Duodenal mucosa (tissue), 2 donors: ENCODE data around the gene CACTIN.

Experiments used
- H3K27ac ChIP-seq: one replicate; pipeline ENCODE4 v1.7.0; 2013; ENCODE audit warnings: low read depth, low read length
- H3K27me3 ChIP-seq, 2 donors: one replicate each; pipeline ENCODE4 v1.7.0; 2013; ENCODE audit warnings: low read length in 2 of 2, control low read depth in 1 of 2; ENCODE audit not compliant: insufficient read depth in 2 of 2, control insufficient read depth in 1 of 2
- H3K36me3 ChIP-seq, 2 donors: one replicate each; pipeline ENCODE4 v1.7.0; 2013; ENCODE audit warnings: low read length in 2 of 2, control low read depth in 1 of 2; ENCODE audit not compliant: insufficient read depth in 2 of 2, control insufficient read depth in 1 of 2
- H3K4me1 ChIP-seq, 2 donors: one replicate each; pipeline ENCODE4 v1.7.0; 2013; ENCODE audit warnings: low read length in 2 of 2, control low read depth in 1 of 2; ENCODE audit not compliant: insufficient read depth in 2 of 2, control insufficient read depth in 1 of 2
- H3K4me3 ChIP-seq, 2 donors: one replicate each; pipeline ENCODE4 v1.7.0; 2013; ENCODE audit warnings: low read length in 2 of 2, low read depth in 1 of 2
- H3K9ac ChIP-seq, 2 donors: one replicate each; pipeline ENCODE4 v1.7.0; 2013; ENCODE audit warnings: low read length in 2 of 2, low read depth in 1 of 2
- H3K9me3 ChIP-seq, 2 donors: one replicate each; pipeline ENCODE4 v1.7.0; 2013; ENCODE audit warnings: low read length in 2 of 2, control low read depth in 1 of 2; ENCODE audit not compliant: control insufficient read depth in 1 of 2

Gene CACTIN

DNA sequence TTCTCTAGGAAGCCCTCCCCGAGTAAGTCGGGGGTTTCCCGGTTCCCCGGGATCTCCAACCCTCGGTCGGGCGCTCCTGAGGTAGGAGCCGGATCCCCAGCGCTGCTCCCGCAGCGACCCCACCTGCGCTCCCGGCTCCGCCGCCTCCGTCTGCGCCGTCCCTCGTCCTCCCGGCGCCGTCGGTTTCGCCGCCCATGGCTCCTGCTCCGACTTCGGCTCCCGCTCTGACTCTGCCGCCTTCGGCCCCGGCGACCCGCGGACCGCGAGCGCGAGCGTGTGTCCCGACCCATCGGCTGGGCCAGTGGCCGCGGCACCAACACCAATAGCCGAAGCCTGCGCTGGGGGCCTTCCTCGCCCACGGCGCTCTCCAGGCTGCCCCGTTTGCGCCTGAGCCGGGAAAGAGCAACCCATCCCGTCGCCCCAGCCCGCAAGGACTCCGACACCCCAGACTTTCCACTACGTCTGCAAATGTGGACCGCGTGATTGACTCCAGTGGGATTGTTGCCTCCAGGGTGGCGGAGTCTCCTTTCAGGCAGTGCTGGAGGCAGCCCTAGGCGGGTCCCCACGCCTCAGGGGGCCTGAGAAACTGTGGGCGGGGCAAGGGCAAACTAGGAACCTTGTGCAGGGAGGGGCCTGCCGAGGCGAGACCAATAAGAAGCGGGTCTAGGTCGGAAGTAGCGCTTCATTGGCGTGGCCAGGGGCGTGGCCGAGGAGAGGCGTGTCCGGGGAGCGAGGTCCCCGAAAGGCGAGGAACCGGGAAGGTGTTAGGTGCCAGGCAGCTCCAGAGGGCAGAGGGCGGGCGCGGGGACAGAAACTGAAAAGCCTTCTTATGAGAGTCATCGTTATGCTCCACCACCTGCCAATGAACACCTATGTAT lies at the start of gene CACTIN:
Gene CACTIN (minus strand): TSS at position 318 of the 878 bp plus-strand sequence. CDS start 28 bp downstream, at position 290.
- H3K9me3 ChIP-seq, result no peaks in the 10 kb centered on the region
- peaks cover 0 to 14% of the 10 kb centered on the region in 2 donors for H3K36me3 ChIP-seq

DNA sequence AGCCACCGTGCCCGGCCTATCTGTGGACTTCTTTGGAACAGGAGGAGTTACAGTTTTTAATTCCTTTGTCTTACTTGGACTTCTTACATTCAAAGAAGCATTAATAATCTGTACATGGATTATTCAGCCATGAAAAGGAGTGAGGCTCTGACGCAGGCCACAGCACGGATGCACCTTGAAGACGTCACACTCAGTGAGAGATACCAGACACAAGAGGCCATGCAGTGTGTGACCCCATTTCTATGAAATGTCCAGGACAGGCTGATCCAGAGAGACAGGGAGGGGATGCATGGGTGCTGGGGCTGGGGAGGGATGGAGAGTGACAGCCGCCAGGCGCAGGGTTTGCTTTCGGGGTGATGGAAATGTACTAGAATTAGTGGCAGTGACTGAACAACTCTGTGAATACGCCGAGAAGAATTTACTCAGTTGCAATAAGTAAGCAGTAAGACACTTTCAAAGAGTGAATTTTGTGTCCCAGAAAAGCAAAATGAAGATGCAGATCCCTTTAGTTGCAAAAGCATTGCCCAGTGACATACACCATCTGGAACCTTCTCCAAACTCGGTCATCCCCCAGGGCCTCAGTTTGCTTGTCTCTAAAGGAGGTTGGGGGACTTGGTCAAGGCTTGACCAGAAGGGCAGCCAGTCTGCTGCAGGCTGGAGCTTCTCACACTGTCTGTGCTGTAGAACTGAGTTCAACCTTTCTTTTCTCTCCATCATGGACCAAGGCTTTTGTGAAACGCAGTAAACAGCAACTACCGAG lies 48.4 kb upstream of the CACTIN start:
- Histone ChIP-seq H3K27ac (no peak overlapping the region), H3K9ac (no peak overlapping the region)

More for the DNA sequence above, at the start of gene CACTIN:
- Histone ChIP-seq H3K27me3 (no peaks in the 10 kb centered on the region), H3K4me3 (peak within 1 kb of the TSS; percentile 96 to 98), H3K9ac (peak within 1 kb of the TSS; percentile 76 to 91), H3K4me1 (peaks cover 19 to 20% of the 10 kb centered on the region in 2 donors), H3K27ac (peak within 1 kb of the TSS; percentile 95)

DNA sequence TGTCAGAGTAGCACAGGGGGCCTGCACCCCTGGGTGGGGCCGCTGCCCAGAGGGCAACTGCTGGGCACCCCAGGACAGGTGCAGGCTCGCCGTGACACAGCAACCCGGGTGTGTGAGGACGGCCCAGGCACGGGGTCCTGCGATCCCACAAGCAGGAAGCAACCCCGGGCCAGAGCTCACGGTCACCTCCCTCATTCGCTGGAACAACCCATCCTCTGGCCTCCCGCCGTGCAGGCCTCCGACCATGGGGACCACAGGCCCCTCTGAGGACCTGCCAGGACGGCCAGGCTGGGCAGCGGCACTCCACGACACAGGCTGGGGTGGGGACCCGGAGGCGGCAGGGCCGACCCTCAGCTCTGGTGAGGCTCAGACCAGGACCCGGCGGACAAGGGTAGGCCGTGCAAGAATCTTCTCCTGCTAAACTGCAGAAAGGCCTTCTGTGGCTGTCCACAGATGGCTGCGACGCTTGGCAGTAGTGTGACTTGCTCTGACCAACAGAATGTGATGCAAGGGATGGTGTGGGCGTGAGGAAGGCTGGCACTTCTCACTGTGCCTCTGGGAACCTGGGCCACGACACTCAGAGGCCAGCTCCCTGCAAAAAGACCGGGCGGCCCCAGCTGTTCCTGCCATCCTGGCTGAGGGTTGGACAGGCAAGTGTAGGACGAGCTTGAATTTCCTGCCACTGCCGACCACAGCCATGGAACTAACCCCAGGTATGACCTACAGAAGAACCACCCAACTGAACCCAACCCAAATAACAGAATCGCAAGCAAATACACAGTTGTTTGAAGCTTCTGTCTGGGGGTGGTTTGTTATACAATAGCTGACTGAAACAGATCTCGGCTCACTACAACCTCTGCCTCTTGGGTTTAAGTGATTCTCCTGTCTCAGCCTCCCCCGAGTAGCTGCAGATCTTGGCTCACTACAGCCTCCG lies 47.2 kb upstream of the CACTIN start:
- Histone ChIP-seq H3K9me3 (no peaks in the 10 kb centered on the region), H3K9ac (no peak overlapping the region), H3K27me3 (no peaks in the 10 kb centered on the region), H3K36me3 (no peaks in the 10 kb centered on the region), H3K4me1 (peaks cover 22 to 24% of the 10 kb centered on the region in 2 donors), H3K27ac (no peak overlapping the region), H3K4me3 (no peak overlapping the region)

More for the DNA sequence above, 48.4 kb upstream of the CACTIN start:
- Histone ChIP-seq H3K4me1 (peaks cover 12 to 16% of the 10 kb centered on the region in 2 donors), H3K9me3 (no peaks in the 10 kb centered on the region), H3K27me3 (no peaks in the 10 kb centered on the region), H3K36me3 (no peaks in the 10 kb centered on the region), H3K4me3 (no peak overlapping the region)

DNA sequence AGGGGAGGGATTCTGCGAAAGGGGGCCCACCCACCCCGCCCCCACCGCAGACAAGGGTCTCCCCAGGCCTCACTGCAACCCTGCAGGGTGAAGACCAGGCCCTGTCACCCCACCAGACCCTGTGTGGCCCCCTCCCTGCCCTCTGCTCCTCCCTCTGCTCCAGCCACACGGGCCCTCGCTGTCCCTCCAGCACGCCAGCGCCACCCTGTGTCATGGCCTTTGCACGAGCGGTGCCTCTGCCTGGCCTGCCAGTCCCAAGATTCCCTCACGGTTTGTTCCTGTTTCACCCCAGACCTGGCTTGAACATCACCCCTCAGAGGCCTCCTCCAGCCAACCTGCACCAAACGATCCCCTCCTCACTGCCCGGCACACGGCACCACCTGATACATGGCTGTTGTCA lies 46.4 kb upstream of the CACTIN start:
- H3K36me3 ChIP-seq, result no peaks in the 10 kb centered on the region
- no peak overlapping the region for H3K9ac ChIP-seq
- H3K4me3 ChIP-seq, result no peak overlapping the region
- peaks cover 26 to 29% of the 10 kb centered on the region in 2 donors for H3K4me1 ChIP-seq
- H3K9me3 ChIP-seq, result no peaks in the 10 kb centered on the region
- H3K27me3 ChIP-seq, result no peaks in the 10 kb centered on the region
- no peak overlapping the region for H3K27ac ChIP-seq

DNA sequence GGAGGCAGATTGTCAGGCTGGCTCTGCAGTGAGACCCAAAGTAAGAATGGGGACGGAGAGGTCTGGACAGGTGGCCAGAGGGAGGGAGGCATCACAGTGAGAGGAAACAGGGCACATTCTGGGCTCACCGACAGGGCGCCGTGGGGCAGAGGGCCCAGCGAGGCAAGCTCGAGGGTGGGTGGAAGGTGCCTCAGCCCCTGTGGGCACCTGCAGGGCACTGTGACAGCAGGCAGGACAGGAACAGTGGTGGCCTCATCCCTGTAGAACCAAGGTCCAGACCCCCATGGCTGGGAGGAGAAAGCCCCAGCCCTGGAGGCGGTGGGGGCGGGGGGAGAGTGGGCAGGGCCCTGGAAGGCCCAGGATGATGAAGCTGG lies 46.0 kb upstream of the CACTIN start:
- Histone ChIP-seq H3K9ac (no peak overlapping the region), H3K4me3 (no peak overlapping the region), H3K27me3 (no peaks in the 10 kb centered on the region), H3K4me1 (peaks cover 26 to 29% of the 10 kb centered on the region in 2 donors), H3K9me3 (no peaks in the 10 kb centered on the region), H3K27ac (no peak overlapping the region), H3K36me3 (no peaks in the 10 kb centered on the region)

DNA sequence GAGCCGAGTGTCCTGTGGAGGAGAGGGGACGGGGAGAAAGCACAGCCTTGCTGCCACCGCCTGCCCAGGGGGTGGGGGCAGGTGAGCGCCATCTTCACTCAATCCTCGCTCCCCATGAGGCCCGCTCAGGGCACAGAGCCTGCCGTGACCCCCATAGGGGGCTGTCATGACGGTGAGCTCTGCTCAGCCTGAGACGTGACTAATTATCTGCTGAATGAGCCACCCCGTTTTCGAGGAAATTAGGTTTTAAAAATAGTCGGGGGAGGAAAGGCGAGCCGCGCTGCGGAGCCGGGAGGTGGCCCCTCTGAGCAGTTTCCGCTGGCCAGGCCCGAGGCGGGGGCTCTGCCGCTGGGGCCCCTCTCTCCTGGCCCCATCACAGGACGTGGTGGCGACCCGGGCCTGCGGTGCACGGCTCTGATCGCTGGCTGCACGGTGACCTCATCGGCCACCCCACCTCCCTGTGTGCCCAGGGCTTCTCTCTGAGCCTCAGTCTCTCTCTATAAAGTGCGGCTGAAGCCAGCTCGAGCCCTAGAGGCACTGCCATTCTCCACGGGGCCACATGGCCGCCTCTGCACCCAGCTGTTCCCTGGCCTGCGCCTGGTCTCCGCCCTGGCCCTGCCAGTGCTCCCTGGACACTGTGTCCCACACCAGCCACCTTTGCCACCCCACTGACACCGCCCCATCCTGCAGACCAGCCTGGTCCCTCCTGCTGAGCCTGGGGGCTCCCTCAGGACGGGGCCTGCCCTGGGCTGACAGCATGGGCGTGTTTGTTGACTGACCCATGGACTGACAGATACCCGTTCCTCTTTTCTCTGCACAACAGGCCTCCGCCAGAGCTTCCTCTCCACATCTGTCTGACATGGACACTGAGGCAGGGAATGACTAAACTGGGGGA lies 45.3 kb upstream of the CACTIN start:
- H3K4me1 ChIP-seq, result peaks cover 26 to 29% of the 10 kb centered on the region in 2 donors
- H3K9me3 ChIP-seq, result no peaks in the 10 kb centered on the region
- H3K4me3 ChIP-seq, result peak overlapping the region in 1 of 2 donors; percentile 15
- no peaks in the 10 kb centered on the region for H3K27me3 ChIP-seq
- peak overlapping the region; percentile 85 for H3K27ac ChIP-seq
- H3K9ac ChIP-seq, result peak overlapping the region in 1 of 2 donors; percentile 63
- peaks cover 0 to 2% of the 10 kb centered on the region in 2 donors for H3K36me3 ChIP-seq

DNA sequence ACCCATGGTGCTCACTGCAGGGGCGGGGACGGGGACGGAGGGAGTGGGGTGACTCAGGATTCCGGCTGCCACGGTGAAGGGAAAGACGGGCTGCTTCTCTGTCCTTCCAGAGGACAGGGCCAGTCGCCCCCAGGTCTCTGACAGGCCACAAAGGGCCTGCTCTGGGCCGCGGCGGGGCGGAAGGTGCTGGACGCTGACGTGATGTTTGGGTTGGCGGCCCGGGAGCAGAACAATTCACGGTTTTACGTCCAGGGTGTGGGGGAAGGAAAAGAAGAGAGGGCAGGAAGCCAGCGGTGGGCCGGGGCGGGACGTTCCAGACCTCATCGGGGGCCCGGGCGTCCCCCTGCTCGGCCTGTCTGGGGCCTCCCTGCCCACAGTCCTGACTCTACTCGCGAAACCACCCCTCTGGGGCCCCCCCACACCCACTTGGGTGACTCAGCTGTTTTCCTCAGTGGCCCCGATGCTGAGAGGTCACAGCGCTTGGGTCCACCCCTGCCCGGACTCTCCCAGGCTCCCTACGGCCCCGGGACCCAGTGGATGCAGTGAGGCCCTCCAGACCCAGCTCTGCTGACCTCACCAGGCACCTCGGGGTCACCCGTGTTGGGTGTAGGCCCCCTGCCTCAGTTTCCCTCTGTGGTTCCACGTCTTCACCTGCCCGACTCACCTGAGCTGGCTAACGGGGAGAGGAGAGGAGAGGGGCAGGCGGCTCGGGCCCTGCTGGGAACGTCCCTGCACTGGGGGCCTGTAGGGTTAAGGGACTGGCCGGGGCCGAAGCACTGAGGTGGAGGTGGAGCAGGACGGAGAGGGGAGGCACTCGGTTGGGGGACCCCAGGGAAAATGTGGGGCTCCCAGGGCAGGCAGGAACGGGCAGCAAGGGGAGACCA lies 44.4 kb upstream of the CACTIN start:
- Histone ChIP-seq H3K9ac (peak overlapping the region; percentile 47 to 63), H3K9me3 (no peaks in the 10 kb centered on the region), H3K36me3 (peaks cover 0 to 10% of the 10 kb centered on the region in 2 donors), H3K4me3 (peak overlapping the region; percentile 15 to 16), H3K27ac (peak overlapping the region; percentile 85), H3K4me1 (peaks cover 31% of the 10 kb centered on the region in 2 donors), H3K27me3 (no peaks in the 10 kb centered on the region)

DNA sequence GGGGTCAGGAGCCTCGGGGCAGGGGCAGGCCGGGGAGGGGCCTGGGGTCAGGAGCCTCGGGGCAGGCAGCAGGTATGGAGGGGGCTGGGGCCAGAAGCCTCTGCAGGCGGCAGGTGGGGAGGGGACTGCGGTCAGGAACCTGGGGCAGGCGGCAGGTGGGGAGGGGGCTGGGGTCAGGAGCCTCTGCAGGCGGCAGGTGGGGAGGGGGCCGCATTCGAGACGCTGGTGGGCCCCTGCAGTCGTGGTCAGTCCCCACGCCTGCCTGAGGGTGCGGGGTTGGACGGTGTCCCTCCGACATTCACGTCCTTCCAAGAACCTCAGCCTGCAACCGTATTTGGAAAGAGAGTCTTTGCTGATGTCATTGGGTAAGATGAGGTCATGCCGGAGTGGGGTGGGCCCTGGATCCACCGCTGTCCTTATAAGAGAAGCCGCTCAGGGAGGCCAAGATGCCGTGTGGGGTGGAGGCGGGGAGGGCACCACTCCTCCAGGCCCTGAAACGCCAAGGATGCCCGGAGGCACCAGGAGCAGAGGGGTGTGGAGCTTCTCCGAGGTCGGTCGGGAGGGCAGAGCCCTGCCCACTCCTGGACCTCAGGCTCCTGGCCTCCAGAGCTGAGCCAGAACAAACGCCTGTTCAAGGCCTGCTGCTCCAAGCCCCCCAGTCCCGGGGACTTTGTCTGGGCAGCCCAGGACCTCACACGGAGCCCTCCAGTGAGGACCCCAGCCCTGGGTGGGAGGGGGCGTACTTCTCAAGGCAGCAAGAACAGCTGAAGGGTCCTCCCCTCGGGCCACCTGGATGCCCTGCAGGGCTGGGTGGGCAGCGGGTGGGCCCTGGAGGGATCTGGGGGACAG lies 43.6 kb upstream of the CACTIN start:
- H3K27ac ChIP-seq, result peak overlapping the region; percentile 85
- peaks cover 34 to 36% of the 10 kb centered on the region in 2 donors for H3K4me1 ChIP-seq
- peaks cover 0 to 10% of the 10 kb centered on the region in 2 donors for H3K36me3 ChIP-seq
- peak overlapping the region; percentile 47 to 63 for H3K9ac ChIP-seq
- no peaks in the 10 kb centered on the region for H3K9me3 ChIP-seq
- H3K4me3 ChIP-seq, result peak overlapping the region; percentile 16 to 22
- H3K27me3 ChIP-seq, result no peaks in the 10 kb centered on the region
